ENCODE measurements around the gene SH3PXD2A. TPM values are rescaled to one million over a fixed set of nuclear protein-coding genes. Genes with fewer than 3 reads are reported as not detected.

Gene SH3PXD2A
- total and polyA plus RNA-seq, 2 experiments from 2014 or later, result 1.8 to 5.0 TPM

GRCh38 chr10:103850572-103850895, 4.8 kb downstream of the SH3PXD2A start (continued):
- TF ChIP-seq ZNF462 (CRISPR knock-in tag; IDR thresholded peaks at IDR 0.05) (no peak), NANOG (IDR thresholded peaks at IDR 0.05; ENCODE audit: borderline replicate concordance) (no peak), ZNF114 (CRISPR knock-in tag; IDR thresholded peaks at IDR 0.05) (no peak), EZH2 (IDR thresholded peaks at IDR 0.05; ENCODE audit: low read depth, unreplicated experiment) (no peak), REST (IDR thresholded peaks at IDR 0.05; ENCODE audit: unreplicated experiment) (no peak), JUNB (IDR thresholded peaks at IDR 0.05; ENCODE audit: unreplicated experiment) (no peak), CTCF (conservative IDR thresholded peaks at IDR 0.05; ENCODE audit: low read depth in 2 of 2) (no peak), STAT1 (IDR thresholded peaks at IDR 0.05; ENCODE audit: unreplicated experiment) (no peak)
